SKM-1 (cell line): Measurements from ENCODE around the gene SIAH3.
A peak's percentile ranks its signal among the peaks of the same experiment; 100 is the strongest.

Experiments
- DNase-seq: peaks from one replicate; lab custom pipeline; 2025; ENCODE audit not compliant: unreplicated experiment; lab: John Stamatoyannopoulos, UW

The SIAH3 gene

GRCh38 chr13:45748941-45749759 lies 102.4 kb downstream of the SIAH3 start:
- no peak for DNase-seq

DNA sequence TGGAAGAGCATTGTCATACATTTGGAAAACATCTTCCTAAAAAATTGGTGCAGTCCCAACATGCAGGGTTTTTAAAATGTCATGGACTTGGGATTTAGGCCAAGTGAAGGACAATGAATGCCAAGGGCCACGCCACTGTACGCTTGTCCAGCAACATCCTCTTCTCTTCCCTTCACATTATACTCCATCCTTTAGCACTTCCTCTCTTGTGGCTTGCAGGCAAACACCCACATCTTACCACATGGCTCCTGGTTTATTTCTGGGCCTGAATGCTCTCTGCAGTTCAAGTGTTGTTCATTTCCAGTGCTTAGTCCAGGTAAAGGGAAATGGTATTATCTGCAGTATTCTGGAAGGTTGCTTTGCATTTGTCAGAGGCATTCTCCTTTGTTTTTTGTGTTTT lies 104.5 kb downstream of the SIAH3 start:
- DNase-seq = peak; percentile 83

- no peak for DNase-seq
These were observed 106.6 kb downstream of the SIAH3 start for GRCh38 chr13:45744979-45745378.

DNA sequence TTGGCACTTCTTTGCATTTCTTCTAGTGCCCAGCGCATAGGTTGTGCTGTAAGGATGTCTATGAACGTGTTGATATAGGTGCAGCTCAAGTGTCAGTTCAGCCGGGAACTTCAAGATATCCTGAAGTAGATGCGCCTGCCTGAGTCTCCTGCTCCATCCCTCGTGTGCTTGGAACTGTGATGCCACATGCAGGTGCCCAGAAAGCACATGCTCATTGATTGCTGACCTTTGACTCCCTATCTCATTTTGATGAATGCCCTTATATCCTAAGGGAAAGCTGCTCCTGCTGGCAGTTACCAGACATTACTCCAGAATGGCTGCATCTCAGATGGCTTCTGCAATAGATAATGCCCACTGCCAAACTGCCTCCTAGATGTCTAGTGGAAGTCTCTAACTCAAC lies 108.6 kb downstream of the SIAH3 start:
- DNase-seq = no peak

- no peak for DNase-seq
These were observed 114.0 kb downstream of the SIAH3 start for GRCh38 chr13:45737571-45738017.

- DNase-seq = no peak
These were observed 118.2 kb downstream of the SIAH3 start for GRCh38 chr13:45733361-45733760.

DNA sequence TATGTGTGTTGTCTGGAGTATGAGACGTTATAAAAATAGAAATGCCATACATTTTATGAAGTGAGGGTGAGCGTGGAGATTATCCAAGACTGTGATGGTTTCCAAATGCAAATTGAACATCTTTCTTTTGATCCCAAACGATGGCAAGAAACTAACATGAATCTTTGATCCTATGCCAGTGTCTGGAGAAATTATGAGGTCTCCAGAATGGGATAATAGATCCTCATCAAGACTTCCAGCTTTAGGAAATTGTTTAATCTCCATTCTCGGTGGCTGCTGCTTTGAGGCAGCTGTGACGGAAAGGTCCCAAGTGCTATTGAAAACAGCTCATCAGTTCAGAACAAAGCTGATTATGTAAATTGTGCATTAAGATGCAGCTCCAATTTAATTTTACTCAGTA lies 118.6 kb downstream of the SIAH3 start:
- DNase-seq = no peak

GRCh38 chr13:45731455-45731854 lies 120.1 kb downstream of the SIAH3 start:
- no peak for DNase-seq

- DNase-seq = peak; percentile 23
These were observed 122.8 kb downstream of the SIAH3 start for GRCh38 chr13:45728759-45729158.
